T-helper 2 cell treated with Interferon-gamma antibody and Interleukin-4, amounts not matched to agents 100 ng/mL and 5 ng/mL, for 36 hours (primary cell): Measurements from ENCODE around the gene PIBF1. TPM values are rescaled to one million over a fixed set of nuclear protein-coding genes. Genes with fewer than 3 reads are reported as not detected.

Source experiments
- intact Hi-C: fragments of 100-400 bp; cut with micrococcal nuclease; formaldehyde crosslinking; loops from one replicate; pipeline ENCODE4 v1.15.1; 2023
- total RNA-seq: library from RNA; stranded (reverse); gene quantifications from 2 replicates; pipeline ENCODE4 v1.2.3, GENCODE V29; 2022

Gene PIBF1
- total RNA-seq, 1 donor from 2014 or later = 24.6 TPM

DNA sequence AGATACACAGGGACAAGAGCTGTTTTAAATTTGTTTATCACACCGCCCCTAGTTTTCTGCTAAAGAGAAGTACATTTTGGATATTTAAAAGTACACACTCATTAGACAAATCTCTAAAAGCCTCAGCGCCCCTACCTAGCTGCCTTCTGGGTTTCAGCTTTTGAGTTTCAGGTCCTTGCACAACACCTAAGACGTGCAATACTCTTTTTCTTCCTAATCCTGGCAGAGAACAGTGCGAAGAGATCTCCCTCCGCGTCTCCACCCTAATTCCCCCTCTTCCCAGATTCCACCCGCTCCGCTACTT is 276.5 kb downstream of the PIBF1 start:
- intact Hi-C loops = loop anchor here (1.0 to 10.0 kb wide), 6 partner anchors 216 to 1077 kb away; partner anchors contain the start of gene DIS3

DNA sequence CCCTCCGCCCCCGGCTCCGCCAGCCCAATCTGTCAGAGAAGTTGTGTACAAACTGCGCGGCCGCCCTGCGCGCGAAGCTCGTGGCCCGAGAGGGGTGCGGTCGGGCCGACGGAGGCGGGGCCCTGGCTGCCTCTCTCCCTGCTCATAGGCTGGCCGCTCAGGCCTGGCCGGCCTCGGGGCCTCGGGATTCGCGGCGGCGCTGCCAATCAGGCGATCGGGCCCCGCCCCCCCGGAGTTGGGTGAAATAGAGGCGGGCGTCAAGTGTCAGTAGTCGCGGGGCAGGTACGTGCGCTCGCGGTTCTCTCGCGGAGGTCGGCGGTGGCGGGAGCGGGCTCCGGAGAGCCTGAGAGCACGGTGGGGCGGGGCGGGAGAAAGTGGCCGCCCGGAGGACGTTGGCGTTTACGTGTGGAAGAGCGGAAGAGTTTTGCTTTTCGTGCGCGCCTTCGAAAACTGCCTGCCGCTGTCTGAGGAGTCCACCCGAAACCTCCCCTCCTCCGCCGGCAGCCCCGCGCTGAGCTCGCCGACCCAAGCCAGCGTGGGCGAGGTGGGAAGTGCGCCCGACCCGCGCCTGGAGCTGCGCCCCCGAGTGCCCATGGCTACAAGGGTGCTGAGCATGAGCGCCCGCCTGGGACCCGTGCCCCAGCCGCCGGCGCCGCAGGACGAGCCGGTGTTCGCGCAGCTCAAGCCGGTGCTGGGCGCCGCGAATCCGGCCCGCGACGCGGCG is 277.0 kb downstream of the PIBF1 start, which contains the start of gene KLF5:
Gene KLF5, plus strand, starts transcription at position 270 of the 724 bp plus-strand sequence. Its CDS starts 323 bp downstream, at position 593.
- intact Hi-C loops = loop anchor here (1.0 to 10.0 kb wide), 8 partner anchors 217 to 1076 kb away; partner anchors contain the start of genes BORA, DIS3 and MZT1

DNA sequence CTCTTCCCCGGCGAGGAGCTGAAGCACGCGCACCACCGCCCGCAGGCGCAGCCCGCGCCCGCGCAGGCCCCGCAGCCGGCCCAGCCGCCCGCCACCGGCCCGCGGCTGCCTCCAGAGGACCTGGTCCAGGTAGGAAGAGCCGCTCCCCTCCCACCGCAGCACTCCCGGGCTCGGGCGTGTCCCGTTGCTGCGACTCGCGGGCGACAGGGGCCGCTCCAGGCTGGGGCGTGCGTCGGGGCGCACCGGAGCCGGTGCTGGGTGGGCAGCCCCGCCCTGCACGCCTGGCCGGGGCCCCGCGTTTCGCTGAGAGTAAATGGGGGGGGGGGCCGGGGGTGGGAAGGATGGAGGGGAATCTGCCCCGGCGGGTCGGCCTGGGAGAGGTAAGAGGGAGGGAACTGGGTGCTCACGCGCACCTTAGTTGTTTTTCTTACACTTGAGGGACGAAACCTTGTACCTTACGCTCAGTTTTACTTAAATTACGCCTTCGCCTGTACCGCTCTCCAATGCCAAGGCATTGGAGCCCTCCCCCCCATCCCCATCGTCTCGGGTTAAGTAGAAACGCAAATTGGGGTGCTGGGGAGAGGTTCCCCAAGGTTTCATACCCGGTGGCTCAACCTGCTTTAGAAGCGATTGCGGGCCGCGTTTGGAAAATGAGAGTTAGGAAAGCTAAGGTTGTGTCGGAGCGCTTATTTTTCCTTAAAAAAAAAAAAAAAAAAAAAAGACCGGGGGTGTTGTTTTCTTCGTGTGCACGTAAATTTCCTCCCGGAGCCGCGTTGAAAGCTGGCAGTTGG is 277.7 kb downstream of the PIBF1 start:
- intact Hi-C loops = loop anchor here (1.0 to 10.0 kb wide), 6 partner anchors 217 to 649 kb away; partner anchors contain the start of genes BORA and MZT1

DNA sequence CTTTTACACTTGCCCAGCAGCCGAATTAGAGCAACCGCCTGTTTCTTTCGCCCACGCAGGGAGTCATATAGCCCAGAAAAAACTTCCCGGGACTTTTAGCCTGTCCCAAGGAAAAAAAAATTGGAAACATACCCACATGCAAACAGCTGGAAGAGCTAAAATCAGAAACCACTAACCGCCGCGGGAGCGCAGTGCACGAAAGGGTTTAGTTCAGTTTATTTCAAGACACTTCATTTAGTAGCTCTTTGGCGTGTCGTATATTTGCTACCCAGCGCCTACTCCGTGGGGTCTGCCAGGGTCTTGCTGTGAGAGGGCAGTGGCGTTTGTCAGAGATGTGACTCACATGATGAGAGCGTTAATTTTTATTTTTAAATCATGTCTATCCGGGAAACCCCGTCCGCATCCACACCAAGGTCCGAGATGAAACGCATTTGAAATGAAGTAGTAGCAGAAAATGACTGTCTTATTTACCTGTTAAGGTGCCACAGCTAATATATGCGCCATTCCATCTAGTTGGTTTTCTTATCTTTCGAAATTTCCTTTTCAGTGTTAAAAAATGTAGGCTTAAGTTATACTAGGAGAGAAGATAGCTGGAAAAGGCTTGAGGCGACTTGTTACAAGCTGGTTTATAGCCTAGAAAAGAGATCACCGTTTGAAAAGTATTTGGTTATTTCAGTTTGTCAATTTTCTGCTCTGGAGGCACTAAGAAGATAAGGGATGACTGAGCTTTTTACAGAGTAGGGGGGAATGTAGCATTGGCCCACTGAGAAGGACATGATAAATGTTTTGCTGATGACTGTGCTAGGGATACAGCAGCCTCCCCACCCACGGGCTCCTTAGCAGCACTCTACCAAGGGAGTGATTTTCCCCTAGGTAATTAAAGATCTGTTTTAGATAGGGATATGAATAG is 278.6 kb downstream of the PIBF1 start:
- intact Hi-C loops = no loop called here

DNA sequence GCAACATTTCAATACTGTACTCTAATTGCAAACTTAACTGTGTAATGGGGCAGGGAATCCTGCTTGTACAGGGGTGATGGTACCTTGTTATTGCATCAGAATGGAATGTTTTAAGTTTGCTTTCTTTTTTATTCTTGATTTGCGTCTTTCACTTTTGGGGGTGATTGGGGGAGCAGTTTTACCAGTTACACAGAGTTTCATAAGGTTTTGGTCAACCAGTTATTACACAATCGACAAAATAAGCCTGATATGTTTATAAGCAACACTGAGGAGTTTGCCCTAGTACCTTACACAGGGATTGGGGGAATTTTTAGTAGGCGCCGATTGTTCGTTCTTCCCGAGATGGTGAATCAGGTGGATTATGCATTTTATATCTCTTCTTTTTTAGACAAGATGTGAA is 279.5 kb downstream of the PIBF1 start:
- intact Hi-C loops = no loop called here

DNA sequence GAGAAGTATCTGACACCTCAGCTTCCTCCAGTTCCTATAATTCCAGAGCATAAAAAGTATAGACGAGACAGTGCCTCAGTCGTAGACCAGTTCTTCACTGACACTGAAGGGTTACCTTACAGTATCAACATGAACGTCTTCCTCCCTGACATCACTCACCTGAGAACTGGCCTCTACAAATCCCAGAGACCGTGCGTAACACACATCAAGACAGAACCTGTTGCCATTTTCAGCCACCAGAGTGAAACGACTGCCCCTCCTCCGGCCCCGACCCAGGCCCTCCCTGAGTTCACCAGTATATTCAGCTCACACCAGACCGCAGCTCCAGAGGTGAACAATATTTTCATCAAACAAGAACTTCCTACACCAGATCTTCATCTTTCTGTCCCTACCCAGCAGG is 279.9 kb downstream of the PIBF1 start:
- intact Hi-C loops = no loop called here

DNA sequence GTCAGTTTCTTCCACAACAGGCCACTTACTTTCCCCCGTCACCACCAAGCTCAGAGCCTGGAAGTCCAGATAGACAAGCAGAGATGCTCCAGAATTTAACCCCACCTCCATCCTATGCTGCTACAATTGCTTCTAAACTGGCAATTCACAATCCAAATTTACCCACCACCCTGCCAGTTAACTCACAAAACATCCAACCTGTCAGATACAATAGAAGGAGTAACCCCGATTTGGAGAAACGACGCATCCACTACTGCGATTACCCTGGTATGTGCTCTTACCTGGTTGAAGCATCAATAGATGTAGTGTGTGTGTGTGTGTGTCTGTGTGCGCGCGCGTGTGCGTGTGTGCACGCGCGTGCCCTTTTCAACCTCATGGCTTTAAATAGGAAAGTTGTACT is 280.5 kb downstream of the PIBF1 start:
- intact Hi-C loops = no loop called here

DNA sequence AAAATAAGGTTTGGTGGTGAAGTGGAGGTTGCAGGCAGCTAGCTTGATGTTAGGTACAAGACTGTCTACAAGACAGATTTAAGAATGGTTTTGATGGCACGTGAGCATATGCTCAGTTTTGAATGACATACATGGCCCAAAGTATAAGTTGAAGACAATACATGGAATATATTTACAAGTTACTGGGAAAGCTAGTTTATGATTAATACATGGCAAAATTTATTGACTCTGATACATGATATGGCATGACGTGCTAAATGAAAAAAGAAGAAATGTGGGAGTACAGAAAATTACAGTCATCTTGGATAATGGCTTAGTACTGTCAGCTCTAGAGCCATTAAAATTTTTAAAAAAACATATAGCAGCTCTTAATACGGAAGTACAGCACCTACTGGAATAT is 281.2 kb downstream of the PIBF1 start:
- intact Hi-C loops = no loop called here

DNA sequence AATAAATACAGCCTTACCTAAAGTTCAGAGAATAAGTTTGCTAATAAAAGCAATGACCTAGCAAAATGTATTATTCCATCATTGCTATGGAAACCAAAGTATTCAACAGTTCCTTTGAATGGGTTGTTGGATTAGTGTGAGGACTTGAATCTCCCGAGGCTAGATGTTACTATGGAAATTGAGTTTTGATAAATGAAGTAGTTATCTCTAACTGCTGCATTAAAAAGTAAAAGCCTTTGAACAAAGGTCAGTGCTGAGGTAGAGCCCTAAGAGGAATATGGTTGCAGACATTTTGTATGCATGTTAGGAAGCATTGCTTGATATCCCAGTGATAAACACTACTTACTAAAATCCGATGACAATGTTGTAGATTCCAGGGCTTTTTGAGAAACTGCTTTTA is 283.1 kb downstream of the PIBF1 start:
- intact Hi-C loops = no loop called here

DNA sequence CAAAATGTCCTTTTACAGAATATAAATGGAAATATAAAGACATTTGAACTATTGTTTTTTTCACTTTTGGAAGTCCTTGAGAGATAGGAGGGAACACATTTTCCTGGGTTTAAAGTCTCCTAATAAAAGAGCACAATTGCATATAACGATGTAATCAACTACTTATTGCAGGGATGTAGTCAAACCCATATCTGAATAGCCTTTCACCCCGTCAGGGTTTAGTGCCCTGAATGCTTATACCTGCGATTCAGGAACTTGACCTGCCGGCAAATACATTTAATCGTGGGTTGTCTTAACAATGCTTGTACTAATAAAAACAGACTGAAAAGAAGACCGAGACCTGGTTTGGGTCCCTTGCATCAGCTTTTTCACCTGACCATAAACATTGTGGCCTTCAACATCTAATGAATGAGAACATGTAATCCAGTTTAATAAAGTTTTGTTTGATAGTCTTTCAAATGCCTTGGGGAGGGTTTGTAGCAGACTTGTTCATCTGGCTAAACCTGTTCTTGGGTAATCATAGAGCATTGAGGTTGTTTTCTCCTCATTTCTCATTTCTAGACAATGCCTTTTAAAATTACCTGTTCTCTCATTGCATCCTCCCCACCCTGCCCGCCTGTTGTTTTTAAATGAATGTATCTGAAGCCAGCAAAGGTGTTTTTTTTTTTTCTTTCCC is 283.9 kb downstream of the PIBF1 start:
- intact Hi-C loops = no loop called here

Other genes starting within 250 kb of the PIBF1 start
- gene MZT1, start 54.5 kb upstream of the PIBF1 start, total RNA-seq = 16.6 and 17.9 TPM in 2 replicates
- gene BORA, start 54.2 kb upstream of the PIBF1 start, total RNA-seq = 24.2 and 27.2 TPM in 2 replicates
- 31.0 and 33.4 TPM in 2 replicates for gene DIS3, start 233 bp upstream of the PIBF1 start, total RNA-seq